Activated T-cell treated with anti-CD3 and anti-CD28 coated beads, Interleukin-2, amount 50 U/mL, for 72 hours (primary cell): ENCODE data around the gene L3MBTL1. TPM values are rescaled to one million over a fixed set of nuclear protein-coding genes. Genes with fewer than 3 reads are reported as not detected.

Experiments used
- ATAC-seq, 2 donors: fragments of 150-1000 bp; cut with Tn5 transposase; replicated peaks in 1 of 2; 2 replicates each; pipeline ENCODE4 v1.10.0; 2021; ENCODE audit warnings: moderate library complexity in 2 of 2, mild to moderate bottlenecking in 1 of 2
- DNase-seq, 2 donors: peaks; one replicate each; pipeline ENCODE4 v3.0.0; 2021 to 2022; ENCODE audit warnings: mixed read lengths in 1 of 2
- H3K27ac Mint-ChIP-seq: one replicate; pipeline ENCODE4 v1.8.0; 2022; ENCODE audit warnings: mild to moderate bottlenecking, moderate library complexity, mixed read lengths
- H3K27me3 Mint-ChIP-seq: one replicate; pipeline ENCODE4 v1.8.0; 2022; ENCODE audit warnings: low read depth, mixed read lengths
- H3K36me3 Mint-ChIP-seq, 2 donors: one replicate each; pipeline ENCODE4 v1.8.0; 2022; ENCODE audit warnings: mixed read lengths in 2 of 2, mild to moderate bottlenecking in 1 of 2; ENCODE audit not compliant: insufficient read depth in 2 of 2
- H3K4me1 Mint-ChIP-seq: one replicate; pipeline ENCODE4 v1.8.0; 2022; ENCODE audit warnings: low read depth, mixed read lengths
- H3K4me3 Mint-ChIP-seq, 2 donors: one replicate each; pipeline ENCODE4 v1.8.0; 2022; ENCODE audit warnings: mild to moderate bottlenecking in 2 of 2, mixed read lengths in 2 of 2, moderate library complexity in 2 of 2
- H3K9me3 Mint-ChIP-seq, 2 donors: one replicate each; pipeline ENCODE4 v1.8.0; 2022; ENCODE audit warnings: mixed read lengths in 2 of 2
- total RNA-seq, 2 donors: library from RNA; stranded (reverse); gene quantifications; one replicate each; pipeline ENCODE4 v1.2.3, GENCODE V29; 2022

L3MBTL1 gene
- total RNA-seq, 2 donors from 2014 or later: 17.7 to 20.2 TPM

GRCh38 chr20:43563429-43563828 is 55.9 kb downstream of the L3MBTL1 start:
- no peak overlapping the region for H3K4me3 Mint-ChIP-seq
- no peak overlapping the region for H3K27ac Mint-ChIP-seq
- ATAC-seq: no peak
- no peaks in the 10 kb centered on the region for H3K4me1 Mint-ChIP-seq
- peaks cover 5% of the 10 kb centered on the region for H3K27me3 Mint-ChIP-seq
- no peaks in the 10 kb centered on the region for H3K36me3 Mint-ChIP-seq
- H3K9me3 Mint-ChIP-seq: no peaks in the 10 kb centered on the region
- no peak for DNase-seq

- H3K4me3 Mint-ChIP-seq: no peak overlapping the region
- H3K36me3 Mint-ChIP-seq: no peaks in the 10 kb centered on the region
- no peak for DNase-seq
- H3K9me3 Mint-ChIP-seq: no peaks in the 10 kb centered on the region
- no peaks in the 10 kb centered on the region for H3K4me1 Mint-ChIP-seq
- ATAC-seq: no peak
- no peak overlapping the region for H3K27ac Mint-ChIP-seq
- H3K27me3 Mint-ChIP-seq: peaks cover 5% of the 10 kb centered on the region
These were observed 56.5 kb downstream of the L3MBTL1 start for GRCh38 chr20:43563991-43564390.

GRCh38 chr20:43564455-43564854 is 57.0 kb downstream of the L3MBTL1 start:
- Mint-ChIP-seq H3K27me3 (peaks cover 1% of the 10 kb centered on the region), H3K4me1 (no peaks in the 10 kb centered on the region), H3K36me3 (no peaks in the 10 kb centered on the region), H3K27ac (no peak overlapping the region), H3K9me3 (no peaks in the 10 kb centered on the region), H3K4me3 (no peak overlapping the region)
- DNase-seq: no peak
- no peak for ATAC-seq

- DNase-seq (no peak), ATAC-seq (no peak)
- no peaks in the 10 kb centered on the region for H3K4me1 Mint-ChIP-seq
- H3K9me3 Mint-ChIP-seq: no peaks in the 10 kb centered on the region
- no peaks in the 10 kb centered on the region for H3K27me3 Mint-ChIP-seq
- no peak overlapping the region for H3K4me3 Mint-ChIP-seq
- H3K36me3 Mint-ChIP-seq: no peaks in the 10 kb centered on the region
- H3K27ac Mint-ChIP-seq: no peak overlapping the region
These were observed 57.7 kb downstream of the L3MBTL1 start for GRCh38 chr20:43564993-43565757.

GRCh38 chr20:43565758-43566104 is 58.2 kb downstream of the L3MBTL1 start:
- Mint-ChIP-seq H3K4me3 (no peak overlapping the region), H3K27ac (no peak overlapping the region), H3K36me3 (no peaks in the 10 kb centered on the region), H3K4me1 (no peaks in the 10 kb centered on the region), H3K9me3 (no peaks in the 10 kb centered on the region), H3K27me3 (no peaks in the 10 kb centered on the region)
- no peak for ATAC-seq
- DNase-seq: no peak

- Mint-ChIP-seq H3K4me3 (no peak overlapping the region), H3K27ac (no peak overlapping the region), H3K27me3 (no peaks in the 10 kb centered on the region), H3K36me3 (no peaks in the 10 kb centered on the region), H3K4me1 (no peaks in the 10 kb centered on the region), H3K9me3 (no peaks in the 10 kb centered on the region)
- ATAC-seq: no peak
- DNase-seq: no peak
These were observed 60.0 kb downstream of the L3MBTL1 start for GRCh38 chr20:43567477-43567876.

GRCh38 chr20:43568706-43569105 is 61.2 kb downstream of the L3MBTL1 start:
- DNase-seq (no peak), ATAC-seq (no peak)
- H3K27me3 Mint-ChIP-seq: no peaks in the 10 kb centered on the region
- no peak overlapping the region for H3K27ac Mint-ChIP-seq
- no peaks in the 10 kb centered on the region for H3K4me1 Mint-ChIP-seq
- no peaks in the 10 kb centered on the region for H3K9me3 Mint-ChIP-seq
- no peaks in the 10 kb centered on the region for H3K36me3 Mint-ChIP-seq
- H3K4me3 Mint-ChIP-seq: no peak overlapping the region

- no peaks in the 10 kb centered on the region for H3K36me3 Mint-ChIP-seq
- no peak for ATAC-seq
- H3K27ac Mint-ChIP-seq: no peak overlapping the region
- H3K9me3 Mint-ChIP-seq: no peaks in the 10 kb centered on the region
- H3K27me3 Mint-ChIP-seq: no peaks in the 10 kb centered on the region
- H3K4me1 Mint-ChIP-seq: no peaks in the 10 kb centered on the region
- DNase-seq: no peak
- no peak overlapping the region for H3K4me3 Mint-ChIP-seq
These were observed 61.8 kb downstream of the L3MBTL1 start for GRCh38 chr20:43569282-43569681.

- no peak overlapping the region for H3K4me3 Mint-ChIP-seq
- ATAC-seq (no peak), DNase-seq (no peak)
- H3K4me1 Mint-ChIP-seq: no peaks in the 10 kb centered on the region
- H3K36me3 Mint-ChIP-seq: no peaks in the 10 kb centered on the region
- no peaks in the 10 kb centered on the region for H3K9me3 Mint-ChIP-seq
- H3K27ac Mint-ChIP-seq: no peak overlapping the region
- H3K27me3 Mint-ChIP-seq: no peaks in the 10 kb centered on the region
These were observed 63.0 kb downstream of the L3MBTL1 start for GRCh38 chr20:43570496-43570895.

- H3K36me3 Mint-ChIP-seq: no peaks in the 10 kb centered on the region
- H3K27ac Mint-ChIP-seq: no peak overlapping the region
- DNase-seq (no peak), ATAC-seq (no peak)
- H3K4me3 Mint-ChIP-seq: no peak overlapping the region
- H3K4me1 Mint-ChIP-seq: no peaks in the 10 kb centered on the region
- H3K9me3 Mint-ChIP-seq: no peaks in the 10 kb centered on the region
- H3K27me3 Mint-ChIP-seq: no peaks in the 10 kb centered on the region
These were observed 63.8 kb downstream of the L3MBTL1 start for GRCh38 chr20:43571310-43571709.

- Mint-ChIP-seq H3K9me3 (no peaks in the 10 kb centered on the region), H3K4me1 (no peaks in the 10 kb centered on the region), H3K4me3 (no peak overlapping the region), H3K27ac (no peak overlapping the region), H3K27me3 (no peaks in the 10 kb centered on the region), H3K36me3 (no peaks in the 10 kb centered on the region)
- DNase-seq (no peak), ATAC-seq (no peak)
These were observed 64.3 kb downstream of the L3MBTL1 start for GRCh38 chr20:43571771-43572170.

GRCh38 chr20:43572891-43573290 is 65.4 kb downstream of the L3MBTL1 start:
- H3K36me3 Mint-ChIP-seq: no peaks in the 10 kb centered on the region
- DNase-seq: no peak
- H3K4me3 Mint-ChIP-seq: no peak overlapping the region
- H3K27ac Mint-ChIP-seq: no peak overlapping the region
- no peaks in the 10 kb centered on the region for H3K9me3 Mint-ChIP-seq
- H3K27me3 Mint-ChIP-seq: no peaks in the 10 kb centered on the region
- no peaks in the 10 kb centered on the region for H3K4me1 Mint-ChIP-seq
- no peak for ATAC-seq

- Mint-ChIP-seq H3K27ac (no peak overlapping the region), H3K4me1 (no peaks in the 10 kb centered on the region), H3K27me3 (no peaks in the 10 kb centered on the region), H3K4me3 (no peak overlapping the region), H3K9me3 (no peaks in the 10 kb centered on the region), H3K36me3 (no peaks in the 10 kb centered on the region)
- no peak for ATAC-seq
- DNase-seq: no peak
These were observed 68.6 kb downstream of the L3MBTL1 start for GRCh38 chr20:43576108-43576507.
